C4-2B (cell line): ENCODE measurements around the gene KAT2B.
A peak's percentile ranks its signal among the peaks of the same experiment; 100 is the strongest.

Experiments used
- H3K27ac ChIP-seq: fragments of 450-650 bp; 2 replicates; pipeline ENCODE4 v1.5.1; 2017
- ZFX ChIP-seq: fragments of 450-650 bp; IDR thresholded peaks from 2 replicates; pipeline ENCODE4 v1.6.1; 2017
- TF ChIP-seq, protein P1 (sequence below): fragments of 450-650 bp; conservative IDR thresholded peaks from 2 replicates; pipeline ENCODE4 v1.5.1; 2017; ENCODE audit warnings: mild to moderate bottlenecking

Gene KAT2B

DNA sequence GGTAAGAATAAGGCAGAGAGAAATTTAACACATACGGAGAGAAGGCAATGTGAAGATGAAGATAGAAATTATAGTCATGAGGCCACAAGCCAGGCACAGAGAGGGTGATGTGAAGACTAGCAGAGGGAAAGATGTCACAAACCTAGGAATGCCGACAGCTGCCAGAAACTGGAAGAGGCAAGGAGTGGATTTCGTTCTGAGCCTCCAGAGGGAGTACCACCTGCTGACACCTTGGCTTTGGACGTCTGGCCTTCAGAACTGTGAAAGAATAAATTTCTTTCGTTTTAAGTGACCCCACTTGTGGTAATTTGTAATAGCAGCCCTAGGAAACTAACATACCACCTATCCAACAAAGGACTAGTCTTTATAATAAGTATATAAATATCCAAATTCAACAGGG is 150.7 kb downstream of the KAT2B start:
- H3K27ac ChIP-seq: no peak overlapping the region
- no peak for TF ChIP-seq ZFX
- TF ChIP-seq, protein P1, sequence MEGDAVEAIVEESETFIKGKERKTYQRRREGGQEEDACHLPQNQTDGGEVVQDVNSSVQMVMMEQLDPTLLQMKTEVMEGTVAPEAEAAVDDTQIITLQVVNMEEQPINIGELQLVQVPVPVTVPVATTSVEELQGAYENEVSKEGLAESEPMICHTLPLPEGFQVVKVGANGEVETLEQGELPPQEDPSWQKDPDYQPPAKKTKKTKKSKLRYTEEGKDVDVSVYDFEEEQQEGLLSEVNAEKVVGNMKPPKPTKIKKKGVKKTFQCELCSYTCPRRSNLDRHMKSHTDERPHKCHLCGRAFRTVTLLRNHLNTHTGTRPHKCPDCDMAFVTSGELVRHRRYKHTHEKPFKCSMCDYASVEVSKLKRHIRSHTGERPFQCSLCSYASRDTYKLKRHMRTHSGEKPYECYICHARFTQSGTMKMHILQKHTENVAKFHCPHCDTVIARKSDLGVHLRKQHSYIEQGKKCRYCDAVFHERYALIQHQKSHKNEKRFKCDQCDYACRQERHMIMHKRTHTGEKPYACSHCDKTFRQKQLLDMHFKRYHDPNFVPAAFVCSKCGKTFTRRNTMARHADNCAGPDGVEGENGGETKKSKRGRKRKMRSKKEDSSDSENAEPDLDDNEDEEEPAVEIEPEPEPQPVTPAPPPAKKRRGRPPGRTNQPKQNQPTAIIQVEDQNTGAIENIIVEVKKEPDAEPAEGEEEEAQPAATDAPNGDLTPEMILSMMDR: 0 out of 2 replicates have a peak, but pooled peaks have one; percentile 8

DNA sequence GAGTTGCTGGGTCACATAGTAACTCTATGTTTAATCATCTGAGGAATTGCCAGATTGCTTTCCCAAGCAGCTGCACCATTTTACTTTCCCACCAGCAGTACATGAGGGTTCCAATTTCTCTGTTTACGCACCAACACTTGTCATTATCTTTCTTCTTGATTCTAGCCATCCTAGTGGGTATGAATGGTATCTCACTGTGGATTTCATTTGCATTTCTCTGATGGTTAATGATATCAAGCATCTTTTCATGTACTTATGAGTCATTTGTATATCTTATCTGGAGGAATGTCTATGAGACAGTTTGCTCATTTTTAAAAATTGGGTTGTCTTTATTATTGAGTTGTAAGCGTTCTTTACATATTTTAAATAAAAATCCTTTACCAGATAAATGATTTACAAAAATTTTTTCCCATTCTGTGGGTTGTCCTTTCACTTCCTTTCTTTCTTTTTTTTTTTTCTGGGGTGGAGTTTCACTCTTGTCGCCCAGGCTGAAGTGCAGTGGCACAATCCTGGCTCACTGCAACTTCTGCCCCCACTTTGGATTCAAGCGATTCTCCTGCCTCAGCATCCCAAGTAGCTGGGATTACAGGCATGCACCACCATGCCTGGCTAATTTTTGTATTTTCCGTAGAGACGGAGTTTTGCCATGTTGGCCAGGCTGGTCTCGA is 154.7 kb downstream of the KAT2B start:
- TF ChIP-seq, protein P1: no peak
- no peak for TF ChIP-seq ZFX
- no peak overlapping the region for H3K27ac ChIP-seq

DNA sequence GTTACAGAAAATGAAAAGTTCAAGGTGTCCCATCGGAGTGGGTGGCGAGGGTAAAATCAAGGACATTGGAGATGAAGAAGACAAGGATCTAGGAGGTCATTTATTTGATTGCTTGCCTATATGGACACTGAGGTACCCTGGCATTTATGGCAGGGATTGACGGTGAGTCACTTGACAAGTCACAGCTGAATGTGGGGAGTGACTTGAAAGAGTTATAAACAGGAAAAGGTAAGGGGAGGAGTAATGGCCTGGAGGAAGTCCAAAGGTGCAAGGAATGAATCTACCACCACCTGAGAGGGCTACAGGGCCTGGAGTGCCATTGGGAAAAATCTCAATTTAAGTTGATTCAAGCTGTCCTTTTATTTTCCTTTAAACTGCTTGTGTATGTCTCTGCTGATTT is 157.5 kb downstream of the KAT2B start:
- TF ChIP-seq, protein P1: no peak
- no peak for TF ChIP-seq ZFX
- no peak overlapping the region for H3K27ac ChIP-seq

DNA sequence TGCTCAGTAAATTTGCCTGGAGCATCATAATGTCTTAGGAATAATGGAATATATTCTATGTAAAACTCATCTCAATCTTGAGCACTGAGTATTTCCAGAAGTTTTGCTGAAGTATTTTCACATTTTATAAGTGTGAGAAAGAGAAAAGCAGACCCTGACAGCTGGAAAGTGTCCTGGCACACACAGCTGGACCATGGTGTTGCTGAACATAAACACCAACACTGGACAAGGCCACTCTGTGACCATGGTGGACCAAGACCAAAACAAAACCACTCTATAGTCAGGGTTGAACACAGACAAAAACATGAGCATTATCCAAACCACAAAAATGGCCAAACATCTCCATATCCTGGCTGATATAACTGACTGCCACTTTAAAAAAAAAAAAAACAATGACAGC is 160.9 kb downstream of the KAT2B start:
- no peak overlapping the region for H3K27ac ChIP-seq
- TF ChIP-seq ZFX: no peak
- TF ChIP-seq, protein P1: no peak
